NCI-H2227 (cell line): ENCODE results near the gene PC.
"Not testable (repeated sequence)": the region's sequence is repeated elsewhere in the genome, so short reads cannot be mapped to it uniquely, and the experiment has no call there.

Source experiments
- DNase-seq: peaks from one replicate; lab custom pipeline; 2025; ENCODE audit not compliant: unreplicated experiment; lab: John Stamatoyannopoulos, UW

Gene PC

GRCh38 chr11:66958232-66958955, at the start of gene PC:
Gene PC, minus strand, starts transcription at chr11:66958383. Its CDS starts 86,224 bp downstream, at chr11:66872159.
- peak; percentile 99 for DNase-seq

- no peak for DNase-seq
Observed at GRCh38 chr11:67007126-67007525, 48.9 kb upstream of the PC start.

GRCh38 chr11:67006029-67006884, 48.1 kb upstream of the PC start:
- DNase-seq, result peak; percentile 37

- DNase-seq, result not testable (repeated sequence)
Observed at GRCh38 chr11:67005200-67005599, 47.0 kb upstream of the PC start.

GRCh38 chr11:67002921-67003411, 44.8 kb upstream of the PC start:
- DNase-seq, result no peak

GRCh38 chr11:67002297-67002913, 44.2 kb upstream of the PC start:
- peak; percentile 18 for DNase-seq

- no peak for DNase-seq
Observed at GRCh38 chr11:67001332-67001731, 43.1 kb upstream of the PC start.

- DNase-seq, result no peak
Observed at GRCh38 chr11:66999555-66999954, 41.4 kb upstream of the PC start.

- no peak for DNase-seq
Observed at GRCh38 chr11:66996609-66997273, 38.6 kb upstream of the PC start.

- no peak for DNase-seq
Observed at GRCh38 chr11:66992041-66992440, 33.9 kb upstream of the PC start.

- DNase-seq, result not testable (repeated sequence)
Observed at GRCh38 chr11:66989360-66989759, 31.2 kb upstream of the PC start.

GRCh38 chr11:66988741-66989140, 30.6 kb upstream of the PC start:
- DNase-seq, result not testable (repeated sequence)

GRCh38 chr11:66987924-66988637, 29.9 kb upstream of the PC start:
- DNase-seq, result no peak

- DNase-seq, result no peak
Observed at GRCh38 chr11:66987158-66987620, 29.0 kb upstream of the PC start.

- DNase-seq, result no peak
Observed at GRCh38 chr11:66986178-66986545, 28.0 kb upstream of the PC start.

GRCh38 chr11:66985508-66986177, 27.5 kb upstream of the PC start:
- no peak for DNase-seq

- DNase-seq, result no peak
Observed at GRCh38 chr11:66983275-66983924, 25.2 kb upstream of the PC start.

GRCh38 chr11:66981976-66982578, 23.9 kb upstream of the PC start:
- DNase-seq, result peak; percentile 84
